HepG2 (cell line): ENCODE data around the gene BPIFB2. TPM values are rescaled to one million over a fixed set of nuclear protein-coding genes. Genes with fewer than 3 reads are reported as not detected.

ENCODE experiments used
- AGO1 ChIP-seq: fragments of 200-400 bp; formaldehyde crosslinking; IDR thresholded peaks from 2 replicates; pipeline ENCODE4 v1.6.1; 2017; ENCODE audit warnings: mild to moderate bottlenecking, low read depth, low read length, moderate library complexity; ENCODE audit not compliant: poor library complexity, severe bottlenecking
- AKNA ChIP-seq: sonication (generic); formaldehyde crosslinking; IDR thresholded peaks from 2 replicates; pipeline ENCODE4 v1.4.0; 2020; ENCODE audit warnings: missing genetic modification reagents, borderline replicate concordance
- CHD4 ChIP-seq: fragments of 200-600 bp; sonication (generic); IDR thresholded peaks from 2 replicates; pipeline ENCODE4 v1.7.0; 2017; ENCODE audit warnings: mild to moderate bottlenecking, low read length, borderline replicate concordance
- FOXA3 ChIP-seq: IDR thresholded peaks from 2 replicates; pipeline ENCODE4 v1.6.1; 2016; ENCODE audit warnings: missing genetic modification reagents, missing compliant biosample characterization
- GATAD2A ChIP-seq: IDR thresholded peaks from 2 replicates; pipeline ENCODE4 v1.6.1; 2016
- GTF3A ChIP-seq: sonication (generic); formaldehyde crosslinking; conservative IDR thresholded peaks from 2 replicates; pipeline ENCODE4 v1.4.0; 2020; ENCODE audit warnings: mild to moderate bottlenecking, missing genetic modification reagents
- PHF5A ChIP-seq: IDR thresholded peaks from one replicate; pipeline ENCODE4 v1.6.1; 2018; ENCODE audit warnings: low read depth, missing genetic modification reagents; ENCODE audit not compliant: unreplicated experiment
- PITX1 ChIP-seq: sonication (generic); formaldehyde crosslinking; IDR thresholded peaks from 2 replicates; pipeline ENCODE4 v1.5.1; 2020; ENCODE audit warnings: mild to moderate bottlenecking, missing genetic modification reagents
- RNF2 ChIP-seq: fragments of 450-650 bp; conservative IDR thresholded peaks from 2 replicates; pipeline ENCODE4 v1.6.1; 2016; ENCODE audit warnings: low read depth
- SALL1 ChIP-seq: sonication (generic); formaldehyde crosslinking; IDR thresholded peaks from 2 replicates; pipeline ENCODE4 v1.8.0; 2022; ENCODE audit warnings: mild to moderate bottlenecking, missing genetic modification reagents
- TBX3 ChIP-seq: fragments of 450-650 bp; IDR thresholded peaks from 2 replicates; pipeline ENCODE4 v1.6.1; 2017; ENCODE audit warnings: antibody characterized with exemption, mild to moderate bottlenecking, inconsistent platforms, borderline replicate concordance
- ZNF138 ChIP-seq: sonication (generic); formaldehyde crosslinking; IDR thresholded peaks from 2 replicates; pipeline ENCODE4 v1.5.0; 2020; ENCODE audit warnings: mild to moderate bottlenecking, low read depth, missing genetic modification reagents
- ZSCAN22 ChIP-seq: sonication (generic); formaldehyde crosslinking; IDR thresholded peaks from 2 replicates; pipeline ENCODE4 v1.4.0; 2020; ENCODE audit warnings: mild to moderate bottlenecking, missing genetic modification reagents
- polyA plus RNA-seq, 8 experiments: library from polyadenylated mRNA; depleted of rRNA in 3 of 8; stranded (reverse) in 7 of 8; unstranded in 1 of 8; fragments of >200 nt; fragmentation: Illumina TruSeq in 4 of 8; extraction: Trizol in 4 of 8; gene quantifications; 2 replicates each; pipeline versions ENCODE4 v1.2.1 to v1.2.3, GENCODE V29; 2011 to 2016; ENCODE audit warnings: low read depth in 4 of 8, missing spikeins in 1 of 8, mixed read lengths in 1 of 8; ENCODE audit not compliant: insufficient read depth in 1 of 8
- total RNA-seq, 5 experiments: library from RNA; depleted of rRNA; stranded (reverse); fragments of >200 nt; fragmentation: Illumina TruSeq; extraction: Trizol; gene quantifications; 2 replicates each; pipeline ENCODE4 v1.2.3, GENCODE V29; 2016; ENCODE audit warnings: low read depth in 1 of 5
- TF ChIP-seq, protein P1 (sequence below): sonication (generic); formaldehyde crosslinking; IDR thresholded peaks from 2 replicates; pipeline ENCODE4 v1.4.0; 2020; ENCODE audit warnings: missing genetic modification reagents; ENCODE audit errors: not compliant biosample characterization
- TF ChIP-seq, protein P2 (sequence below): sonication (generic); formaldehyde crosslinking; IDR thresholded peaks from 2 replicates; pipeline ENCODE4 v1.4.0; 2020; ENCODE audit warnings: missing genetic modification reagents, borderline replicate concordance
- TF ChIP-seq, protein P3 (sequence below): sonication (generic); formaldehyde crosslinking; IDR thresholded peaks from 2 replicates; pipeline ENCODE4 v1.4.0; 2020; ENCODE audit warnings: mild to moderate bottlenecking, missing genetic modification reagents
- TF ChIP-seq, protein P4 (sequence below): fragments of 450-650 bp; IDR thresholded peaks from 2 replicates; pipeline ENCODE4 v1.6.1; 2017

The BPIFB2 gene
- total and polyA plus RNA-seq, 2 of the 13 experiments (the other 11 are each of a cell fraction or from before 2014, with no cell fraction given) = 54.5 to 902 TPM

- TF ChIP-seq, protein P1, sequence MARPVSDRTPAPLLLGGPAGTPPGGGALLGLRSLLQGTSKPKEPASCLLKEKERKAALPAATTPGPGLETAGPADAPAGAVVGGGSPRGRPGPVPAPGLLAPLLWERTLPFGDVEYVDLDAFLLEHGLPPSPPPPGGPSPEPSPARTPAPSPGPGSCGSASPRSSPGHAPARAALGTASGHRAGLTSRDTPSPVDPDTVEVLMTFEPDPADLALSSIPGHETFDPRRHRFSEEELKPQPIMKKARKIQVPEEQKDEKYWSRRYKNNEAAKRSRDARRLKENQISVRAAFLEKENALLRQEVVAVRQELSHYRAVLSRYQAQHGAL (CRISPR knock-in tag) = no peak
- TF ChIP-seq AKNA (CRISPR knock-in tag) = no peak
- TF ChIP-seq GTF3A (CRISPR knock-in tag) = no peak; the same call in 1 of the 2 replicates
- TF ChIP-seq, protein P2, sequence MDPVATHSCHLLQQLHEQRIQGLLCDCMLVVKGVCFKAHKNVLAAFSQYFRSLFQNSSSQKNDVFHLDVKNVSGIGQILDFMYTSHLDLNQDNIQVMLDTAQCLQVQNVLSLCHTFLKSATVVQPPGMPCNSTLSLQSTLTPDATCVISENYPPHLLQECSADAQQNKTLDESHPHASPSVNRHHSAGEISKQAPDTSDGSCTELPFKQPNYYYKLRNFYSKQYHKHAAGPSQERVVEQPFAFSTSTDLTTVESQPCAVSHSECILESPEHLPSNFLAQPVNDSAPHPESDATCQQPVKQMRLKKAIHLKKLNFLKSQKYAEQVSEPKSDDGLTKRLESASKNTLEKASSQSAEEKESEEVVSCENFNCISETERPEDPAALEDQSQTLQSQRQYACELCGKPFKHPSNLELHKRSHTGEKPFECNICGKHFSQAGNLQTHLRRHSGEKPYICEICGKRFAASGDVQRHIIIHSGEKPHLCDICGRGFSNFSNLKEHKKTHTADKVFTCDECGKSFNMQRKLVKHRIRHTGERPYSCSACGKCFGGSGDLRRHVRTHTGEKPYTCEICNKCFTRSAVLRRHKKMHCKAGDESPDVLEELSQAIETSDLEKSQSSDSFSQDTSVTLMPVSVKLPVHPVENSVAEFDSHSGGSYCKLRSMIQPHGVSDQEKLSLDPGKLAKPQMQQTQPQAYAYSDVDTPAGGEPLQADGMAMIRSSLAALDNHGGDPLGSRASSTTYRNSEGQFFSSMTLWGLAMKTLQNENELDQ (CRISPR knock-in tag) = peak; percentile 56; the same call in 1 of the 2 replicates
- peak; percentile 84 for TF ChIP-seq PHF5A
- no peak for TF ChIP-seq AGO1
- peak; percentile 99 for TF ChIP-seq FOXA3 (CRISPR knock-in tag)
- peak; percentile 99 for TF ChIP-seq GATAD2A (CRISPR knock-in tag)
- TF ChIP-seq RNF2 = no peak
- TF ChIP-seq, protein P3, sequence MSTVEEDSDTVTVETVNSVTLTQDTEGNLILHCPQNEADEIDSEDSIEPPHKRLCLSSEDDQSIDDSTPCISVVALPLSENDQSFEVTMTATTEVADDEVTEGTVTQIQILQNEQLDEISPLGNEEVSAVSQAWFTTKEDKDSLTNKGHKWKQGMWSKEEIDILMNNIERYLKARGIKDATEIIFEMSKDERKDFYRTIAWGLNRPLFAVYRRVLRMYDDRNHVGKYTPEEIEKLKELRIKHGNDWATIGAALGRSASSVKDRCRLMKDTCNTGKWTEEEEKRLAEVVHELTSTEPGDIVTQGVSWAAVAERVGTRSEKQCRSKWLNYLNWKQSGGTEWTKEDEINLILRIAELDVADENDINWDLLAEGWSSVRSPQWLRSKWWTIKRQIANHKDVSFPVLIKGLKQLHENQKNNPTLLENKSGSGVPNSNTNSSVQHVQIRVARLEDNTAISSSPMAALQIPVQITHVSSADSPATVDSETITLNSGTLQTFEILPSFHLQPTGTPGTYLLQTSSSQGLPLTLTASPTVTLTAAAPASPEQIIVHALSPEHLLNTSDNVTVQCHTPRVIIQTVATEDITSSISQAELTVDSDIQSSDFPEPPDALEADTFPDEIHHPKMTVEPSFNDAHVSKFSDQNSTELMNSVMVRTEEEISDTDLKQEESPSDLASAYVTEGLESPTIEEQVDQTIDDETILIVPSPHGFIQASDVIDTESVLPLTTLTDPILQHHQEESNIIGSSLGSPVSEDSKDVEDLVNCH (CRISPR knock-in tag) = no peak
- 0 out of 2 replicates have a peak, but pooled peaks have one; percentile 17 for TF ChIP-seq ZNF138 (CRISPR knock-in tag)
- TF ChIP-seq PITX1 (CRISPR knock-in tag) = peak; percentile 87
- TF ChIP-seq SALL1 = peak; percentile 99
- no peak for TF ChIP-seq CHD4
- TF ChIP-seq ZSCAN22 (CRISPR knock-in tag) = no peak
- TF ChIP-seq TBX3 = peak; percentile 49; the same call in 1 of the 2 replicates
- TF ChIP-seq, protein P4, sequence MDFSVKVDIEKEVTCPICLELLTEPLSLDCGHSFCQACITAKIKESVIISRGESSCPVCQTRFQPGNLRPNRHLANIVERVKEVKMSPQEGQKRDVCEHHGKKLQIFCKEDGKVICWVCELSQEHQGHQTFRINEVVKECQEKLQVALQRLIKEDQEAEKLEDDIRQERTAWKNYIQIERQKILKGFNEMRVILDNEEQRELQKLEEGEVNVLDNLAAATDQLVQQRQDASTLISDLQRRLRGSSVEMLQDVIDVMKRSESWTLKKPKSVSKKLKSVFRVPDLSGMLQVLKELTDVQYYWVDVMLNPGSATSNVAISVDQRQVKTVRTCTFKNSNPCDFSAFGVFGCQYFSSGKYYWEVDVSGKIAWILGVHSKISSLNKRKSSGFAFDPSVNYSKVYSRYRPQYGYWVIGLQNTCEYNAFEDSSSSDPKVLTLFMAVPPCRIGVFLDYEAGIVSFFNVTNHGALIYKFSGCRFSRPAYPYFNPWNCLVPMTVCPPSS = no peak
Measured at GRCh38 chr20:33005908-33006775, 1.4 kb upstream of the BPIFB2 start (continued).
